IgD-negative memory B cell (primary cell): ENCODE measurements around the gene GLP1R. TPM values are rescaled to one million over a fixed set of nuclear protein-coding genes. Genes with fewer than 3 reads are reported as not detected.
A peak's percentile ranks its signal among the peaks of the same experiment; 100 is the strongest.

ENCODE experiments used
- H3K27ac Mint-ChIP-seq, 3 donors: one replicate each; pipeline ENCODE4 v1.8.0; 2020 to 2022; ENCODE audit warnings: mild to moderate bottlenecking in 3 of 3, mixed read lengths in 3 of 3, moderate library complexity in 1 of 3
- H3K27me3 Mint-ChIP-seq: one replicate; pipeline ENCODE4 v1.8.0; 2021; ENCODE audit warnings: mixed read lengths
- H3K36me3 Mint-ChIP-seq: one replicate; pipeline ENCODE4 v1.8.0; 2020; ENCODE audit warnings: mild to moderate bottlenecking, mixed read lengths
- H3K4me1 Mint-ChIP-seq, 3 donors: one replicate each; pipeline ENCODE4 v1.8.0; 2020 to 2022; ENCODE audit warnings: mixed read lengths in 3 of 3, mild to moderate bottlenecking in 1 of 3
- H3K4me3 Mint-ChIP-seq, 4 donors: one replicate each; pipeline ENCODE4 v1.8.0; 2020 to 2022; ENCODE audit warnings: mild to moderate bottlenecking in 4 of 4, mixed read lengths in 4 of 4, moderate library complexity in 3 of 4
- H3K9me3 Mint-ChIP-seq, 3 donors: one replicate each; pipeline ENCODE4 v1.8.0; 2020 to 2021; ENCODE audit warnings: mixed read lengths in 3 of 3, mild to moderate bottlenecking in 1 of 3
- polyA plus RNA-seq: library from polyadenylated mRNA; unstranded; fragments of 300-500 nt; fragmentation: Illumina TruSeq; gene quantifications from one replicate; pipeline ENCODE4 v1.2.3, GENCODE V29; 2021

Gene GLP1R
- not detected for polyA plus RNA-seq

DNA sequence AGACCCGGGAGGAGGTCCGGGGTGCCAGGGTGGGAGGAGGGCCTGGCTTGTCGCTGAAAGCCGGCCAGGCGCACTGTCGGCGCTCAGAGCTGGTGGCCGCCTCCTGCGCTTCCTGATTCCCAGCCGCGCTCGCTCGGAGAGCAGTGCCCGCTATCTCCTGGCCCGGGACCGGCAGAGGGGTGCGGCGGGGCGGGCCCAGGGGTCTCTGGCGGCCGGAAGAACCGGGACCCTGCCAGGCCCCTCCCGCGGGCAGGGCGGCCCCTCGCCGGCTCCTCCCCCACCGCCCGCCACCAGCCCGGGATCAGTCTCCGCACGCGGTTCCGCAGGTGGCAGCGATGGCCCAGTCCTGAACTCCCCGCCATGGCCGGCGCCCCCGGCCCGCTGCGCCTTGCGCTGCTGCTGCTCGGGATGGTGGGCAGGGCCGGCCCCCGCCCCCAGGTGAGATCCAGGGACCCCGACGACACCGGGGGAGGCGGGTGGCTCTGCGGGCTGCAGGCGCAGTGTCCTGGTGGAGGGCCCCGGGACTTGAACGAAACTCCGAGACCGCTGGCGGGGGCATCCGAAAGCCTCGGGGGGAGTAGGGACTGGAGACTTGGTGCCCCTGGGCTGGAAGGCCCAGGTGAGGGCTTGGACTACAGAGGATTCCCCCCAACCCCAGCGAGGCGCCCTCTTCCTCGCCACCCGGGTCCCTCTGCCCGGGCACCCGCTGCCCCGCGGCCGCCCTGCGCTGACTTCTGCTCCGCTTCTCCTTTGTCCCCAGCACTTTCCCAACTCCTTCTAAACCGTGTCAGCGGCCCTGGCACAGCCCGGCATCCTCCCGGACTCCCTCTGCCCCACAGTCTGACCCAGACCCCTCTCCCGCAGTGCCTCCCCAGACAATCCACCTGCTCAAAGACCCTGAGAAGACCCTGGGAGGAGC, at the start of gene GLP1R:
TSS of gene GLP1R (plus strand) at position 301 of the 919 bp plus-strand sequence. CDS start at position 361, 60 bp downstream.
- H3K27me3 Mint-ChIP-seq = peaks cover 34% of the 10 kb centered on the region
- H3K9me3 Mint-ChIP-seq = no peaks in the 10 kb centered on the region
- no peaks in the 10 kb centered on the region for H3K36me3 Mint-ChIP-seq
- peaks cover 0 to 2% (median 1%) of the 10 kb centered on the region in 3 donors for H3K4me1 Mint-ChIP-seq
- H3K4me3 Mint-ChIP-seq = peak within 1 kb of the TSS in 3 of 4 donors; percentile 1 to 77 (median 41)
- H3K27ac Mint-ChIP-seq = no peak within 1 kb of the TSS

- Mint-ChIP-seq H3K27ac (no peak overlapping the region), H3K36me3 (no peaks in the 10 kb centered on the region), H3K9me3 (peaks cover 0 to 3% (median 0%) of the 10 kb centered on the region in 3 donors), H3K4me1 (no peaks in the 10 kb centered on the region), H3K4me3 (no peak overlapping the region), H3K27me3 (peaks cover 6% of the 10 kb centered on the region)
These were observed 45.5 kb upstream of the GLP1R start for GRCh38 chr6:39003072-39003471.

DNA sequence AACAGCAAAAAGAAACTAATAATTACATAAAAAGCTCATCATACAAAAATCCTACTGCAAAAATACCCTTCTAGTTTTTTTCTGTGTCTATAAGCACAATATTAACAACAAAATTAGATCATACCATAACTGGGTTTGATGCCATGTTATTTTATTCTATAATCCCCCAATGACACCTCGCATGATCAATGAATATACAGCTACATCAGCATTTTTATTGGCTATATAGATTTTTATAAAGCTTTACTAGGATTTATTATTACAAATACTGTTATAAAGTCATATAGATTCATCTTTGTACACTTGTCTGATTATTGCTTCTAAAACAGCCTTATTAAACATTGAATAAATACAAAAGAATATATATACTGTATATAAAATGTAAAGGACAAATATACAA, 45.1 kb upstream of the GLP1R start:
- peaks cover 6% of the 10 kb centered on the region for H3K27me3 Mint-ChIP-seq
- H3K27ac Mint-ChIP-seq = no peak overlapping the region
- H3K4me1 Mint-ChIP-seq = no peaks in the 10 kb centered on the region
- no peak overlapping the region for H3K4me3 Mint-ChIP-seq
- peaks cover 0 to 3% (median 0%) of the 10 kb centered on the region in 3 donors for H3K9me3 Mint-ChIP-seq
- H3K36me3 Mint-ChIP-seq = no peaks in the 10 kb centered on the region

DNA sequence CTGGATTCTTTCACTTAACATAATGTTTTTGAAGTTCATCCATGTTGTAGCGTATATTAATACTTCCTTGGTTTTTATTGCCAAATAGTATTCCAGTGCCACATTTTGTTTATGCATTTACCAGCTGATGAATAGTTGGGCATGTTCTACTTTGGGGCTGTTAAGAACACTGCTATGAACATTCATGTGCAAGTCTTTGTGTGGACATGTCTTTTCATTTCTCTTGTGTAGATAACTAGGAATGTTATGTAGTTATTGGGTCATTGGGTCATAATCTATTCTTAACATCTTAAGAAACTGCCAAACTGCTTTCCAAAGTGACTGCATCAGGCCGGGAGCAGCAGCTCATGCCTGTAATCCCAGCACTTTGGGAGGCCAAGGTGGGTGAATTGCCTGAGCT, 43.8 kb upstream of the GLP1R start:
- Mint-ChIP-seq H3K4me3 (no peak overlapping the region), H3K27ac (no peak overlapping the region), H3K9me3 (peaks cover 0 to 3% (median 0%) of the 10 kb centered on the region in 3 donors), H3K4me1 (no peaks in the 10 kb centered on the region), H3K36me3 (no peaks in the 10 kb centered on the region), H3K27me3 (peaks cover 6% of the 10 kb centered on the region)

- no peaks in the 10 kb centered on the region for H3K36me3 Mint-ChIP-seq
- H3K27me3 Mint-ChIP-seq = peaks cover 6% of the 10 kb centered on the region
- H3K4me1 Mint-ChIP-seq = no peaks in the 10 kb centered on the region
- H3K4me3 Mint-ChIP-seq = no peak overlapping the region
- H3K9me3 Mint-ChIP-seq = peaks cover 0 to 3% (median 0%) of the 10 kb centered on the region in 3 donors
- H3K27ac Mint-ChIP-seq = no peak overlapping the region
These were observed 42.8 kb upstream of the GLP1R start for GRCh38 chr6:39005774-39006173.

DNA sequence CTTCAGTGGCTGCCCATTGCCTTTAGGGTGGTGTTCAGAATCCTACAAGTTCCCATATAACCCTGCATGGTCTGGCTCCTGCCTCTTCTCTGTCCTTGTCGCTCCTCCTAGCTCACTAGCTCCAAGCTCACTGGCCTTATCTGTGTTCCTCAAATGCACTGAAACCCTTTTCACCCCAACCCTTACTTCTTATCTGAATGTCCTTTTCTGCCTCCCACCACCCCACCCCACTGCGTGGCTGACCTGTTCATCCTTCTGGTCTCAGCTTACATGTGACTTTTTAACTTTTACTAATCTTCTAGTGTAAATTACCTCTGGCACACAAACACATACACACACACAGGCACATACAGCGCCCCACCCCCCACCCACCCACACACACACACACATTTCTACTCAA, 41.0 kb upstream of the GLP1R start:
- no peak overlapping the region for H3K4me3 Mint-ChIP-seq
- H3K27me3 Mint-ChIP-seq = peaks cover 5% of the 10 kb centered on the region
- H3K9me3 Mint-ChIP-seq = peaks cover 0 to 3% (median 0%) of the 10 kb centered on the region in 3 donors
- no peaks in the 10 kb centered on the region for H3K4me1 Mint-ChIP-seq
- H3K27ac Mint-ChIP-seq = no peak overlapping the region
- no peaks in the 10 kb centered on the region for H3K36me3 Mint-ChIP-seq

DNA sequence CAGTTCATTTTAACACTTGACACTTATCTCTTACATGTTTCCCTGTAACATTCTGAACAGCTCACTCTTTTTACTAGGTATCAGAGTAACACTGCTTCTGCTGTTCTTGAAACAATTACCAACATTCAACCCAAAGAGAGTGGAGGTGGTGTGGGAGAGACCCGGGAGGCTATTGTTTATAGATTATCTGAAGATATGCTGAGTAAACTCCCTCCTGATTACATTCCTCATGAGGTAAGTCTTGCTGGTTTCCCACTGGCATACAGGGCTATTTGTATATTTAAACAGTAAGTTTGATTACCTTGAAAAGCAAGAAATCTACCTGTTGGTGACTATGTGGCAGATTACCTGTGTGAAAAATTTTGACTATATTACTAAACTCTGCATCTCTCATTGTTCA, 39.8 kb upstream of the GLP1R start:
- Mint-ChIP-seq H3K27ac (no peak overlapping the region), H3K4me3 (no peak overlapping the region), H3K27me3 (peaks cover 4% of the 10 kb centered on the region), H3K36me3 (no peaks in the 10 kb centered on the region), H3K9me3 (peaks cover 0 to 3% (median 0%) of the 10 kb centered on the region in 3 donors), H3K4me1 (no peaks in the 10 kb centered on the region)

DNA sequence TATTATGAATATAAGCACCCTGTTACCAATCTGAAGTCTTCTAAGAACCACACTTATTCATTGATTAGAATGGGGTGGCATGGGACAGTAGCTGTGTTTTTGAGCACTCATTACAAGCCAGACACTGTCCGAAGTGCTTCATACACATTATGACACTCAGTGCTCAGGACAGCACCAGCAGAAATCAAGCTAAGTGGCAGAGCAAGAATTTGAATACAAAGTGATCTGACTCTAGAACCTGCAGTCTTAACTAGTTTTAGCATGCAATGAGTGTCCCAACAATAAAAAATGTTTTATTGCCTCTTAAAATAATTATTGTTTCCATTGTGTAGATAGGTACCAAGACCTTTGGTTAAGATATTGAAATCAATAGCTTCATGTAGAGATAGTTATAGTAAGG, 39.1 kb upstream of the GLP1R start:
- H3K9me3 Mint-ChIP-seq = peaks cover 0 to 3% (median 0%) of the 10 kb centered on the region in 3 donors
- peaks cover 1% of the 10 kb centered on the region for H3K36me3 Mint-ChIP-seq
- no peak overlapping the region for H3K4me3 Mint-ChIP-seq
- no peaks in the 10 kb centered on the region for H3K4me1 Mint-ChIP-seq
- no peak overlapping the region for H3K27ac Mint-ChIP-seq
- peaks cover 3% of the 10 kb centered on the region for H3K27me3 Mint-ChIP-seq

GRCh38 chr6:39016839-39017546, 31.6 kb upstream of the GLP1R start:
- Mint-ChIP-seq H3K9me3 (peaks cover 0 to 3% (median 3%) of the 10 kb centered on the region in 3 donors), H3K4me3 (no peak overlapping the region), H3K27me3 (no peaks in the 10 kb centered on the region)

DNA sequence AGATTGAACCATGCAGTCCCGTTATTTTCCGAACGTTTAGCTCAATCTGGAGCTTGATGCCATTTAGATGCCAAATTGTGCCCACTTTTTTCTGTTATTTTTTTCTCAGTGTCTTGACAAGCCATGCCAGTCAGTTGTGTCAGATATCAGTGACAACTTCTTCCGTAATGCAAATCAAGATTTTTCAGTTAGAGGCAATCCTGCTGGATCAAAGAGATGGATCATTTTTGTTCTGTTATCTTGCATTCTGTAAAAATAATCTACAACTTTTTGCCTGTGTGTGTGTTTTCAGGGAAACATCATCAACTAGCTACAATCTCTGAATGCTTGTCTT, 31.1 kb upstream of the GLP1R start:
- Mint-ChIP-seq H3K27me3 (no peaks in the 10 kb centered on the region), H3K27ac (no peak overlapping the region), H3K4me1 (no peaks in the 10 kb centered on the region), H3K9me3 (peaks cover 0 to 3% (median 3%) of the 10 kb centered on the region in 3 donors), H3K4me3 (no peak overlapping the region), H3K36me3 (peaks cover 6% of the 10 kb centered on the region)

More at GRCh38 chr6:39016839-39017546, 31.6 kb upstream of the GLP1R start:
- Mint-ChIP-seq H3K36me3 (peaks cover 6% of the 10 kb centered on the region), H3K27ac (no peak overlapping the region), H3K4me1 (no peaks in the 10 kb centered on the region)

DNA sequence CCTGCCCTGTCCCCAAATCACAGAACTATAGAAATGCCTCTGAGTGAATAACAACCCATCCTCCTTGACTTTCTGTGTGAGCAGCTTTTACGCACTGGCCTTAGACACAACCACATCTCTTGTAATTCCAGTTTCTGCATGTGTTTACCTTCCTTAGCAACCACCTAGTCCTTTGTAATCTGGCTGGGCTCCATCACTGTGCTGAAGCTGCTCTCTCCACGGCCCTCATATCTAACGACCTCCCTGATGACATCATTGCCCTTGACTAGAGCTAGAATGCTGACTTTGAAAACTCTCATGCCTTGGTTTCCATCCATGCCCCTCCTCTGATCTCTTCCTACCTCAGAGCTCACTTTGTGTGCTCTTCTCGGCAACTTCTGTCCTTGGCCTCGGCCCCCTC, 30.5 kb upstream of the GLP1R start:
- Mint-ChIP-seq H3K27ac (no peak overlapping the region), H3K27me3 (no peaks in the 10 kb centered on the region), H3K4me1 (no peaks in the 10 kb centered on the region), H3K9me3 (peaks cover 0 to 3% (median 3%) of the 10 kb centered on the region in 3 donors), H3K4me3 (no peak overlapping the region), H3K36me3 (peaks cover 6% of the 10 kb centered on the region)

- peaks cover 0 to 3% (median 3%) of the 10 kb centered on the region in 3 donors for H3K9me3 Mint-ChIP-seq
- H3K27me3 Mint-ChIP-seq = no peaks in the 10 kb centered on the region
- H3K4me3 Mint-ChIP-seq = no peak overlapping the region
- peaks cover 2% of the 10 kb centered on the region for H3K36me3 Mint-ChIP-seq
- H3K4me1 Mint-ChIP-seq = no peaks in the 10 kb centered on the region
- no peak overlapping the region for H3K27ac Mint-ChIP-seq
These were observed 28.4 kb upstream of the GLP1R start for GRCh38 chr6:39020136-39020535.

- H3K4me3 Mint-ChIP-seq = no peak overlapping the region
- no peaks in the 10 kb centered on the region for H3K36me3 Mint-ChIP-seq
- no peaks in the 10 kb centered on the region for H3K27me3 Mint-ChIP-seq
- H3K4me1 Mint-ChIP-seq = no peaks in the 10 kb centered on the region
- no peak overlapping the region for H3K27ac Mint-ChIP-seq
- H3K9me3 Mint-ChIP-seq = no peaks in the 10 kb centered on the region
These were observed 27.5 kb upstream of the GLP1R start for GRCh38 chr6:39021041-39021440.

DNA sequence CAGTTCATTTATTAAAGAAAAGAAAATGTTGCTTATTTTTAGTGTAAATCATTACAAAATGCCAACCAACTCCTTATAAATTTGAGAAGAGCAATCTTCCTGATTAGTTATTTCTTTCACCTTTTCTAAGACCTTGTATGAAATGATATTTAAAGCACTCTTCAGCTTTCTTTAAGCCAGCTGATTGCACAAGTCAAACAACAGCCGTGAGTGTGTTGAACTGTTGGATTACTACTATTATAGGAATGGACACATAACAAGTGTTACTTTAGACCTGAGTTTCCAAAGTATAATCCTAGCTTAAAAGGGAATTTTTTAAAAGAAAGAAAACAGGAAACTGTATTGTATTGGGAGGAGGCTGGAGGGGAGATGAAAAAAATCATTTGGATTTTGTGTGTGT, 26.8 kb upstream of the GLP1R start:
- no peaks in the 10 kb centered on the region for H3K27me3 Mint-ChIP-seq
- H3K4me3 Mint-ChIP-seq = no peak overlapping the region
- H3K36me3 Mint-ChIP-seq = peaks cover 3% of the 10 kb centered on the region
- H3K4me1 Mint-ChIP-seq = no peaks in the 10 kb centered on the region
- H3K9me3 Mint-ChIP-seq = no peaks in the 10 kb centered on the region
- H3K27ac Mint-ChIP-seq = no peak overlapping the region

DNA sequence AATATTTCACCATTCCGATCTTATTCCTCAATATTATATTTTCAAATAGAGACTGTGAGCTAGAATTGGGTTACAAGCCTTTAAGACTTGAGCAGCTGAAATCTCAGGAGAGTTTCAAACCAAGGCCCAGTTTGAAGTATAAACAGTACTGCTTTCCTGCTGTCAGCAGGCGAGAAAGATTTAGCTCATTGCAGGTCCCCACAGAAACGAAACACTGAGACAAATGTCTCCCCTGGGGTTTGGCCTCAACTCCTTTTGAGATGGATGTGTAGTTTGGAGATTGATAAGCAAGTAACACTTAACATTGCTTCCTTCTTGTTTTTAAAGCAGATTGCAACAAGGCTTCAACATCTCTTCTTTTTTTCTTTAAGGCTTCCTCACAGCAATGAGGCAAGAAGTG, 22.4 kb upstream of the GLP1R start:
- H3K4me3 Mint-ChIP-seq = no peak overlapping the region
- H3K27me3 Mint-ChIP-seq = peaks cover 3% of the 10 kb centered on the region
- H3K36me3 Mint-ChIP-seq = peaks cover 3% of the 10 kb centered on the region
- no peak overlapping the region for H3K27ac Mint-ChIP-seq
- no peaks in the 10 kb centered on the region for H3K9me3 Mint-ChIP-seq
- H3K4me1 Mint-ChIP-seq = no peaks in the 10 kb centered on the region
